Calu3 (cell line): ENCODE measurements around the gene ZNF692. TPM values are rescaled to one million over a fixed set of nuclear protein-coding genes. Genes with fewer than 3 reads are reported as not detected.

Experiments
- BruUV-seq: library from RNA; stranded (reverse); fragments of 400-500 nt; replicated peaks from 2 replicates; lab custom pipeline; 2021; lab: Mats Ljungman, UMichigan
- CTCF ChIA-PET: fragments of 300-600 bp; sonication (Branson Sonifier 250); formaldehyde crosslinking; loops from one replicate; lab custom pipeline; 2022; ENCODE audit warnings: antibody characterized with exemption; lab: Charles Lee
- DNase-seq: peaks from one replicate; pipeline ENCODE4 v3.0.0; 2022
- H3K27ac Mint-ChIP-seq: one replicate; pipeline ENCODE4 v1.8.0; 2022; ENCODE audit warnings: mixed read lengths; ENCODE audit not compliant: unreplicated experiment
- H3K27me3 Mint-ChIP-seq: one replicate; pipeline ENCODE4 v1.8.0; 2022; ENCODE audit warnings: mixed read lengths; ENCODE audit not compliant: unreplicated experiment
- H3K36me3 Mint-ChIP-seq: one replicate; pipeline ENCODE4 v1.8.0; 2022; ENCODE audit warnings: mild to moderate bottlenecking, moderate library complexity, mixed read lengths; ENCODE audit not compliant: insufficient read depth, unreplicated experiment
- H3K4me1 Mint-ChIP-seq: one replicate; pipeline ENCODE4 v1.8.0; 2022; ENCODE audit warnings: mild to moderate bottlenecking, low read depth, mixed read lengths; ENCODE audit not compliant: unreplicated experiment
- H3K4me3 Mint-ChIP-seq: one replicate; pipeline ENCODE4 v1.8.0; 2022; ENCODE audit warnings: mild to moderate bottlenecking, low read depth, moderate library complexity, mixed read lengths; ENCODE audit not compliant: unreplicated experiment
- H3K9me3 Mint-ChIP-seq: one replicate; pipeline ENCODE4 v1.8.0; 2022; ENCODE audit warnings: low read depth, mixed read lengths; ENCODE audit not compliant: unreplicated experiment
- intact Hi-C: fragments of 100-400 bp; cut with micrococcal nuclease; formaldehyde crosslinking; loops from one replicate; pipeline ENCODE4 v1.10.0; 2022; ENCODE audit not compliant: unreplicated experiment
- total RNA-seq: library from RNA; stranded (reverse); gene quantifications from 2 replicates; pipeline ENCODE4 v1.2.3, GENCODE V29; 2022
- TF ChIP-seq, protein P1 (sequence below): fragments of 200-600 bp; IDR thresholded peaks from one replicate; pipeline ENCODE4 v1.8.0; 2022; ENCODE audit warnings: antibody characterized with exemption; ENCODE audit not compliant: unreplicated experiment

Gene ZNF692
- total RNA-seq, 1 experiment from 2014 or later: 61.4 TPM

DNA sequence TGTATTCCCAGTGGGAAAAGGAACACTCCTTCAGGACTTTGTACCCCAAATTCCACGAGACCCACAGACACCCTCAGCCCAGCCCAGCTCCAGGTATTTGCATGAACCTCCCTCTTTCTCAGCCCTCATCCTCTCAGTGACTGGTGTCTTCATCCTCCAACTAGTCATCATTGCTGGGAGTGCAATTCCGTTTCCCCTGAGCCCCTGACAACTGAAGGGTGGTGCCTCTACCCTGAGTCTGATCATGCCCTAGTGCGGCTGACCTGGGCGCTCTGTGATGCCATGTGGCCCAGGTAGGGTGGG is 3.8 kb upstream of the ZNF692 start:
- CTCF ChIA-PET: no interaction called here
- no peak for DNase-seq
- peak overlapping the region; percentile 71 for H3K4me3 Mint-ChIP-seq
- H3K4me1 Mint-ChIP-seq: peaks cover 26% of the 10 kb centered on the region
- H3K27ac Mint-ChIP-seq: peak overlapping the region; percentile 10
- H3K9me3 Mint-ChIP-seq: no peaks in the 10 kb centered on the region
- H3K27me3 Mint-ChIP-seq: peaks cover 34% of the 10 kb centered on the region
- peaks cover 38% of the 10 kb centered on the region for H3K36me3 Mint-ChIP-seq
- no TSS peak for BruUV-seq
- intact Hi-C loops: no loop called here
- TF ChIP-seq, protein P1, sequence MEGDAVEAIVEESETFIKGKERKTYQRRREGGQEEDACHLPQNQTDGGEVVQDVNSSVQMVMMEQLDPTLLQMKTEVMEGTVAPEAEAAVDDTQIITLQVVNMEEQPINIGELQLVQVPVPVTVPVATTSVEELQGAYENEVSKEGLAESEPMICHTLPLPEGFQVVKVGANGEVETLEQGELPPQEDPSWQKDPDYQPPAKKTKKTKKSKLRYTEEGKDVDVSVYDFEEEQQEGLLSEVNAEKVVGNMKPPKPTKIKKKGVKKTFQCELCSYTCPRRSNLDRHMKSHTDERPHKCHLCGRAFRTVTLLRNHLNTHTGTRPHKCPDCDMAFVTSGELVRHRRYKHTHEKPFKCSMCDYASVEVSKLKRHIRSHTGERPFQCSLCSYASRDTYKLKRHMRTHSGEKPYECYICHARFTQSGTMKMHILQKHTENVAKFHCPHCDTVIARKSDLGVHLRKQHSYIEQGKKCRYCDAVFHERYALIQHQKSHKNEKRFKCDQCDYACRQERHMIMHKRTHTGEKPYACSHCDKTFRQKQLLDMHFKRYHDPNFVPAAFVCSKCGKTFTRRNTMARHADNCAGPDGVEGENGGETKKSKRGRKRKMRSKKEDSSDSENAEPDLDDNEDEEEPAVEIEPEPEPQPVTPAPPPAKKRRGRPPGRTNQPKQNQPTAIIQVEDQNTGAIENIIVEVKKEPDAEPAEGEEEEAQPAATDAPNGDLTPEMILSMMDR: no peak

DNA sequence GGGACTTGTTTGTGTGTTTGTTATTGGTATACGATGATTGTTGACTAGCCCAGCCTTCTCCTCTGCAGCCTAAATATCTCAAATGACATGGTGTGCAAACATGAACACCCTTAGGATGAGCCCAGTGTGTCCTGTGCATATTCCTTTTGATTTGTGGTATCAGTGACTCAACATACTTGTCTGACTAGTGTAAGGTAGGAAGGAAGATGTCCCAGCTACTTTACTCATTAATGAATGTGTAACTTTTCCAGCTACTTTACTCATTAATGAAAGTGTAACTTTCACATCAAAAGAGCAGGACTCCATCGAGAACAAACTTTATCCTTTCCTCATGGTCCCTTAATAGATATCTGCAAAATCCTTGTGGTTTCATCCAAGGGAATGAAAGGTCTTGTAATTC is 2.7 kb upstream of the ZNF692 start:
- H3K9me3 Mint-ChIP-seq: no peaks in the 10 kb centered on the region
- H3K4me3 Mint-ChIP-seq: no peak overlapping the region
- peaks cover 34% of the 10 kb centered on the region for H3K27me3 Mint-ChIP-seq
- no peak for DNase-seq
- intact Hi-C loops: no loop called here
- TF ChIP-seq, protein P1: no peak
- no TSS peak for BruUV-seq
- peaks cover 43% of the 10 kb centered on the region for H3K36me3 Mint-ChIP-seq
- CTCF ChIA-PET: no interaction called here
- H3K27ac Mint-ChIP-seq: no peak overlapping the region
- peaks cover 26% of the 10 kb centered on the region for H3K4me1 Mint-ChIP-seq

DNA sequence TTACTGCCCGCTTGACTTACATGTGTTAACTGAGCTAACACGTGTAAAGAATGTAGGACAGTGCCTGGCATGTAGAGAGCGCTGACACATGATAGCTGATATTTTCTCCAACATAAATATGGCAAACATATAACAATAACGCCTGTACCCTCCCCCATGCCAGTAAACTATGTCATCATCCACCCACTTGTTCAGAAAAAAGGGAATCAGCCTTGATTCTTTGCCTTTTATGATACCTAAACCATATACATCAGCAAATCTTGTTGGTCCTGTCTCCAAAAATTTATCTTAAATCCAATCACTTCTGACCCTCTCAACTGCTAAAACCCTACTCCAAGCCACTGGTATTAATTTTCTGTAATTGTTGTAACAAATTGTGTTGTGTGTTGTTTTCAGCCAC is 1.1 kb upstream of the ZNF692 start:
- intact Hi-C loops: no loop called here
- no peak for DNase-seq
- no TSS peak for BruUV-seq
- CTCF ChIA-PET: interaction anchor here (2.6 kb wide), 1 partner anchor 21 kb away, joined by 21 read pairs; the partner anchor contains the start of gene ZNF672
- H3K27me3 Mint-ChIP-seq: peaks cover 24% of the 10 kb centered on the region
- H3K9me3 Mint-ChIP-seq: no peaks in the 10 kb centered on the region
- TF ChIP-seq, protein P1: no peak
- peaks cover 52% of the 10 kb centered on the region for H3K36me3 Mint-ChIP-seq
- peaks cover 26% of the 10 kb centered on the region for H3K4me1 Mint-ChIP-seq
- H3K27ac Mint-ChIP-seq: peak overlapping the region; percentile 88
- peak overlapping the region; percentile 90 for H3K4me3 Mint-ChIP-seq

DNA sequence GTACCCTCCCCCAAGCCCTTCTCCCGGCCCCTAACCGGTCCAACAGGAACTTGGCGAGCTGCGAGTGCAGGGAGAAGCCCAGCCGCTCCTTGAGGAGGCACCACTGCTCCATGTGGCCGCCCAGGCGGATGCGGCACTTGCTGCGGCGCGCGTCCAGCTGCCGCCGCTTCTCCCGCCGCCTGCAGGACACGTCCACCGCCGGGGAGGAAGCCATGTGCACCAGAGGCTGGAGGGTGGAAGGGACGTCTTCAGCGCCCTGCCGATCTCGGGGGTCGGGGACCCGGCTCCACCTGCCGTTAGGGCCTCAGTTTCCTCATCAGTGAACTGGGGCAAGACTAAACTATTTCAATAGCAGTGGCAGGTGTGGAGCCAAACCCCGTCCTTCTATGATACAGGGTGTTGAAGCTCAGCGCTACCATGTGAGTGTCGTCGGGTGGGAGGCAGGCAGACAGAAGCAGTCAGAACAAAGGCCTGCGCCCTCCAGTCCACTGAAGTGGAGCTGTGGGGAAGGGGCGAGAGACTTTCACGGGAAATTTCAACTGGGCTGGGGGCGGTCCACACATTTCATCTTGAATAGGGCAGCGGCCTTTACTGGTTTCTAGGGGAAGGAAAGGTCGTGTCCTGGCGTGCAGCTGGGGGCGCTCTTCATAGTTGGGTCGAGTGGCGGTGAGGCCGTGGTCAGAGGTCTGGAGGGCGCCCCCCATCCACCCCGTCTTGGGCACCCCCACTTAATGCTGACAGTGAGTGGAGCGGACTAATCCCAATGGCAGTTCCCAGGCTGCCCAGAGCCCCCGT is 592 bp downstream of the ZNF692 start:
- peak overlapping the region; percentile 90 for H3K4me3 Mint-ChIP-seq
- CTCF ChIA-PET: interaction anchor here (0.6 to 2.6 kb wide), 6 partner anchors 15 to 56 kb away, joined by 3 to 21 read pairs (median 4); partner anchors contain the start of genes SH3BP5L and ZNF672
- TF ChIP-seq, protein P1: peak; percentile 26
- no peaks in the 10 kb centered on the region for H3K9me3 Mint-ChIP-seq
- BruUV-seq: TSS peak; percentile 54
- peaks cover 55% of the 10 kb centered on the region for H3K36me3 Mint-ChIP-seq
- intact Hi-C loops: loop anchor here (1.0 to 2.0 kb wide), 2 partner anchors 15 to 48 kb away; partner anchors contain the start of gene PGBD2
- H3K27ac Mint-ChIP-seq: peak overlapping the region; percentile 88
- peaks cover 11% of the 10 kb centered on the region for H3K27me3 Mint-ChIP-seq
- H3K4me1 Mint-ChIP-seq: peaks cover 18% of the 10 kb centered on the region
- DNase-seq: peak; percentile 90
